Left lobe of liver (tissue), 2 donors: ENCODE data around the gene TTC22. TPM values are rescaled to one million over a fixed set of nuclear protein-coding genes. Genes with fewer than 3 reads are reported as not detected.
"Not testable (repeated sequence)": the region's sequence is repeated elsewhere in the genome, so short reads cannot be mapped to it uniquely, and the experiment has no call there.

ENCODE experiments used
- ATAC-seq: fragments of 200-7000 bp; cut with Tn5 transposase; one replicate; pipeline ENCODE4 v1.9.1; 2020; ENCODE audit warnings: mild to moderate bottlenecking, moderate library complexity
- DNase-seq: peaks from one replicate; pipeline ENCODE4 v3.0.0-alpha.2; 2020; ENCODE audit warnings: low spot score
- total RNA-seq: library from RNA; stranded (reverse); gene quantifications from one replicate; pipeline ENCODE4 v1.2.1, GENCODE V29; 2021
- donor health status: DM: no; HTN: no; CAD: no; lungs with moderate emphysema.
- donor health status: DM: no; HTN: yes; CAD: no.

TTC22 gene
- total RNA-seq, 1 donor from 2014 or later: 4.4 TPM

DNA sequence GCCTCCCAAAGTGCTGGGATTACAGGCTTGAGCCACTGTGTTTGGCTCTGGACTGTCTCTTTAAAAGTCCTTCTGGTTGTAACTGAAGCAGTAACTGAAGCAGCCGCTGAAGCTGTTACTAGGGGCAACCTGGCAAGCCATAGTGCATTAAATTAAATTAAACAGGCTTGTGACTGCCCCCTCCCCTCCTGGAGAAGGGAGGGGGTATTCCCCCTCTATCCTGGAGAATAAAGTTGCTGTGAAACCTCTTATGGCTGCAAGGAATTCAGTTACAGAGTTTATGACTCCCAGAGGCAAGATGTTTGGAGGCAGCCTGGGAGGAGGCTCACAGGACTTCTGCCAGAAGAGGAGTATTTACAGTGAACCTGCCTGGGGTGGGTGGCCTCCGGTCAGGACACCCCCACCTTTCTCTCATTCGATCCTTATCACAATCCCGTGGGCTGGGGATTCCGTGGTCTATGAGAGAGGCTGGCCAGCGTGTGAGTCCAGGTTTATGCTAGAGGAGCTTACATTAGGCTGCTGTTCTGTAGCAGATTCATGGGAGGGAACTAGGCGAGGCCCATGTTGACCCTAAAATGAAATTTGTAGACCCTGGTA lies 8.3 kb downstream of the TTC22 start:
- ATAC-seq (no peak), DNase-seq (no peak)

DNA sequence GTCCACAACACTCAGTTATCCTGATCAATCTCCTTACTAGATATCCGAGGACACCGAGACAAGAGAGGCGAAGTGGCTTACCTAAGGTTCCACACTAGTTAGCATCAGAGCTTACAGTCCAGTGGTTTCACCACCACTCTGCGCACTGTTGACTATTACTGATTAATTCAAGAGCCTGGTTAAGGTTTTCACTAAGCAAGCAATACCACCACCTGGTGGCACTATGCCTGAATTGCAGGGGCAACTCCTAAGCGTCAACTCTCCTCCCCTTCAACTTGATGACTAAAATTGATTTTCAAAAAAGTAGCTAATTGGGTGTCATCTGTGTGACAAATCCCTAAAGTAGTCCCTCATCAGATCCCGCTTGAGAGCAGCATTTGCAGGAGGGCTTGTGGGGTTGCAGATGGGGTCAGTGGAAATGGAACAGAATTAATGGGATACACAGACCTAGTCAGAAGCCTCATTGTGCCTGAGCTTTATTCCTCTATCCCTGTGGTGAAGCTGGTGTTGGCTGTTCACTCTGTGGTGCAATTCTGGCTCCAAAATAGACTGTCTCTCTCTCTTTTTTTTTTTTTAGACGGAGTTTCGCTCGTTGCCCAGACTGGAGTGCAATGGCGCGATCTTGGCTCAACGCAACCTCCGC lies 9.1 kb downstream of the TTC22 start:
- peak; percentile 32 for ATAC-seq
- no peak for DNase-seq

DNA sequence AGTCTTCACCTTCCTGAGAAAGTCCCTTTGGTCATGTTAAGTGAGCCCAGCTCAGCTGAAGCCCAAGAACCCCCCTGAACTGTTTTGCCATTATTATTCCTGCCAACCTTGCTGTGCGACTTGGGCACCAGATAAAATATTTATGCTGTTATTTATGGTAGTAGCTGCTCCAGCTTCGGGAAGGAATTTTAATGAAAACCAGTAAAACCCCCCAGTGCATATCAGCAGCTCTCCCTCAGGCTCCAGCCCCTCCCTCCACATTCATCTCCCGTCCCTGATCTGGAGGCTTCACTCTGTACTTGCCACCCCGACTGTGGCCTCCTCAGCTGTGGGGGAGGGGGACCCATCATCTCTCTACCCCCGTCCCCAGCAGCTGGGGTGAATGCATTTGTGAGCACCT lies 12.7 kb downstream of the TTC22 start:
- DNase-seq (no peak), ATAC-seq (no peak)

DNA sequence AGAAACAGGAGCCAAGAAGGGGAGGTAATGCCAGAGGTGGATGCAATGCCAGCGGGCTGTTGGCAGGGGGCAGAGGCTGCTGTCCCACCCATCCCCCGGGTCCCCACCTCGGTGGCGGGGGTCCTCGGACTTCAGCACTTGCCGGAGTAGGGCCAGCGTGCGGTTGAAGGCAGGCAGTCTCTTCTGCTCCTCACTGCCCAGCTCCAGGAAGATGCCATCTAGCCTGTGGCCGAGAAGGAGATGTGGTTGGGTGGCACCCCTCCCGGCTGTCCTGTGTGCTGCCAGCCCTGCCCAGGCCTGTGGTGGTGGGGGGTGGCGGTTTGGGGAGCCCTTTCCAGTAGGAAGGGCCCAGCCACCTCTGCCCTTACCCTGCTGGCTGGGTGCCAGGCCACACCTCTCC lies 13.5 kb downstream of the TTC22 start:
- DNase-seq: no peak
- ATAC-seq: no peak

DNA sequence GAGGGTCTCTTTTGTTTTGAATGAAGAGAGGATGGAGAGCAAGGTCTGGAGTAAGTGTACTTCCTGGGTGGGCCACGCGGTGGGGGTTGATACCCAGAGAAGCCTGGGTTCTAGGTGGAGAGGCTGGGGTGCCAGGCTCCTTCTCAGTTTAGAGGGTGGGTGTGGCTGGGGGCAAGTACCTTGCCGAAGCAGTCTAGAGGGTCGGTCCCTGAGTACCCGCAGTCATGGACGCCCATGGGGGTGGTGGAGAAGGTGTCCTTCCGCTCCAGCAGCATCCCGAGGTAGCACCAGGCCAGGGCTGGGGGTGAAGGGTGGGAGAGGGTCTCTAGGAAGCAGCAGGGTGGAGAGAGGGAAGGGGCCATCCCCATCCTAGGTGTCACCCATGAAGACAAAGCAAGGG lies 14.3 kb downstream of the TTC22 start:
- no peak for DNase-seq

DNA sequence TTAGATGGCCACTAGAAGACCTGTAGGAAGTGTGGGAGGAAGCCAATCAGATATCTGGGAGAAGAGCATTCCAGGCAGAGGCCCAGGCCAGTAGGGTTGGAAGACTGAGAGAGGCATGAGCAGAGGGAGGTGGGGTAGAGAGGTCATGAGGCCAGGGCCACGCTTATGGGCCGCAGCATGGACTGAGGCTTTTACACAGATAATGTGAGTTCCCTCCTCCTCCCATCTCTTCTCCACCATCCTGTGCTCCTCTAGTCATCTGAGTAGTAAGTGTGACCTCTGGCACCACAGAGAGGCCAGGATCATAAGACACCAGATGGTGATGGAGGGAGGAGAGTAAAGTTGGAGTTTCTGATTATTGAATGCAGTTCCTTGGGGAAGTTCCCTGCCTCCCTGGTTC lies 17.1 kb downstream of the TTC22 start:
- ATAC-seq: no peak
- no peak for DNase-seq

More for the DNA sequence above, 14.3 kb downstream of the TTC22 start:
- no peak for ATAC-seq

DNA sequence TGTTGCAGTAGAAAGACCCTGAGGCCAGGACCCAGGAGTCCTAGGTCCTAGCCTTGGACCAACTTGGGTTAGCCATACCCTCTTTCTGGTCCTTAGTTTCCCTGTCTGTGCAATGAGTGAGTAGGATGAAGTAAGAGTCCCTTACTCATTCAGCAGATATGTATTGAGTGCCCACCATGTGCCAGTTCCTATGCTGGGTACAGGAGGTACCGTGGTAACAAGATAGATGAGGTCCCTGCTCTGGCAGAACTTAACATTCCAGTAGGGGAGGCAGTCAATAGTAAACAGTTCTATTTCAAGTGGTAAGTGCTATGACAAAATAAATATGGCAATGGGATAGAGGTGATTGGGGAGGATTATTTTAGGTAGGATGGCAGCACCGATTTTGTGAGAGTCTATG lies 18.5 kb downstream of the TTC22 start:
- ATAC-seq: no peak

DNA sequence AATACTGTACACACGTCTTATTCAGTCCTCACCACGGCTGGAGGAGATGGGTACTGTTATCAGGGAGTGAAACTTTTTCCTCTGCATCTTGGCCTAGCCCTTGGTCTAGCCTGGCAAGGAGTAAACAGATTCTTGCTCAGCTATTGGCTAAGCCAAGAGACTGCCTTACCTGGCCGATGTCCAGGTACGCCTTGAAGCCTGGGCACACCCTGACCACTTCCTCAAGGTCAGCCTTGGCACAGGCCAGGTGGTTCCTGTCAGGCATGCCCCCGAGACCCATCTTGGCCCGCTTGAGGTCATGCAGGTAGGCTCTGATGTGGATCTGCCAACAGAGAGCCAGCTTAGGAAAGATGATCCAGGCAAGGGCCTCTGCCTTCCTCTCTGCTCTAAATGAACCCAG lies 19.0 kb downstream of the TTC22 start:
- ATAC-seq: no peak
- no peak for DNase-seq

More for the DNA sequence above, 18.5 kb downstream of the TTC22 start:
- DNase-seq: no peak

DNA sequence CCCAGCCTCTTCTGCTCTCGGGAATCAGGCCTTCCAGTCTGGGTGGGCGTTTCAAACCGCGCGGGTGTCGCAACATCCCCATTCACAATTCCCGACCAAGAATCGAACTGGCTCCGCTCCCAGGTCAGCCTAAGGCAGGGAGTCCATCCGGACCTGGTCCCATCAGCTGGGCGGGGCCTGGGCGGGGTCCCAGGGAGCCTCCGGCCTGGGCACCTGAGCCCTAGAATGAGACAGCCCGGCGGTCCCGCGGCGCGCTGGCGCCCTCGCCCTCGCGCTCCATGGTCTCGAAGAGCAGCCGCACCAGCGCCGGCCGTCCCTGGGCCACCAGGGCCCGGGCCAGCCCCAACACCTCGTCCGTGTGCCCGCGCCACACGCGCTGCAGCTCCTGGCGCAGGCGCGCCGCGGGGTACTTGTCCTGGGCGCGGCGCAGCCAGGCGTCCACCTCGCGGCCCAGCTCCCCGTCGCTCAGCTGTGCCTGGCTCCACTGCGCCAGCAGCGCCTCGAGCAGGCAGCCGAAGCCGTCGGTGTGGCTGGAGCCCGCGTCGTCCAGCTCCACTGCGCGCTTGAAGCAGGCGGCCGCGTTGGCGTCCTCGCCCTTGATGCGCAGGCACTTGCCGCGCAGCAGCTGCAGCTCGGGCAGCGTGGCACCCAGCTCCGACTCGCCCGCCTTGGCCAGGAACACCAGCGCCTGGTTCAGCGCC lies 19.9 kb downstream of the TTC22 start:
- ATAC-seq (peak; percentile 74), DNase-seq (peak; percentile 65)

DNA sequence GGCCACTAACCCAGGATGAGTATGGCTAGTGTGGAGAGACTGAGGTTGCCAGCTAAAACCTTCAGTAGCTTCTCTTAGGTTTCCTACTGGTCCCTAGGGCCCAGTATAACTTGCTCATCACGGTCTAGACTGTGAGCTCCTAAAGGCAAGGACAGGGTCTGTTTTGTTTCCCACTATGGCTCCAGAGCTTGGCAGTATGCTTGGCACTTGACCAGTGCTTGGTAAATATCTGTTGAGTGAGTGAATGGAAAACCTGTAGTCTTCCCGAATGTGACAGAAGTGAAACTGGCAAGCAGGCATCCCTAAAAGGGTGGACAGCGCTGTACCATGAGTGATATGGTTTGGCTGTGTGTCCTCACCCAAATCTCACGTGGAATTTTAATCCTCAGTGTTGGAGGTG lies 23.7 kb downstream of the TTC22 start:
- ATAC-seq (no peak), DNase-seq (no peak)

DNA sequence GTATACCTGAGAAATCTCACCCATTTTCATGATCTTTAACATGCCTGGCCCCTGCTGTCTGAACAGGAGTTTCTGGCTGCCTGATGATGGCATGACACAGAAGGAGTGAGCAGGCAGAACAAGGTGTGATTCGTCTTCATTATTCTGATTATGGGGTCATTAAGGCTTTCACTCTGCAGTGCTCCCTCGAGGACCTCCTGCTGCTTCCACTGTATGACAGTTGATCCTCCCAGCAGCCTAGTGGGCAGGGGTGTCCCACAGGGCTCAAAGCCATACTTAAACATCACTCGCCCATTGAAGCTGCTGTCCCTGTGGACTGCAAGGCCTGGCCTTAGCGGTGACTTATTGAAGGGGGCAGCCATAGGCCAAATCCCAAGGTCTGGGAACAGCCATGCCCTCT lies 24.1 kb downstream of the TTC22 start:
- DNase-seq (no peak), ATAC-seq (no peak)

DNA sequence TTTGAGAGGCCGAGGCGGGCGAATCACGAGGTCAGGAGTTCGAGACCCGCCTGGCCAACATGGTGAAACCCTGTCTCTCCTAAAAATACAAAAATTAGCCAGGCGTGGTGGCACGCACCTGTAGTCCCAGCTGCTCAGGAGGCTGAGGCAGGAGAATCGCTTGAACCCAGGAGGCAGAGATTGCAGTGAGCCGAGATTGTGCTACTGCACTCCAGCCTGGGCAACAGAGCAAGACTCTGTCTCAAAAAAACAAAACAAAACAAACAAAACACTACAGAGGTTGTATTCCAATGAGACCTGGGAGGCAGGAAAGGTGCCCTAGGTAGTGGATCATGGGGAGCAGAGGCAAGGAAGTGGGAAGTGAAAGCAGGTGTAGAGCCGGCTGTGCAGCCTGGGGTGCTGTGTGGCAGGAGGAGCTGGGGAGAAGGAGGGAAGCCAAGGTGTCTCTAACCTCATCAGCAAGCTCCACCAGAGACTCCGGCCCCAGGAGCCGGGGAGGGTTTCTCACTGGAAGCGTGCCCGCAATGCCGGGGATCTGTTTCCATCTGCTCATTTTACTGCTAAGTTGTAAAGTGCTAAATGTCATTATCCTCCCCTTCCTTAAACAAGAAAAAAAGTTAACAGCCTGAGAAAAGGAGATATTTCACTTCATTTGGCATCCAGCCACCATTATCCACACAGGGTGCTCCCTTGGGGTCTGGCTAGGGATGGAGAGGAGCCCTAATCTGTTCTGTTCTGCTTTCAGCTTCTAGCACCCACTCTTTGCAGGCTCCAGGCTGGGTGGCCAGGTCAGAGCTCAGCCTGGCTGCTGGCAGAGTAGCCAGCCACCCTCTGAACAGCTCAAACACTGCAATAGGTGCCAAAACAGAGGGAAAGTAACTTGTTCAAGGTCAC lies 25.0 kb downstream of the TTC22 start:
- not testable (repeated sequence) for DNase-seq
- ATAC-seq: peak; percentile 88

DNA sequence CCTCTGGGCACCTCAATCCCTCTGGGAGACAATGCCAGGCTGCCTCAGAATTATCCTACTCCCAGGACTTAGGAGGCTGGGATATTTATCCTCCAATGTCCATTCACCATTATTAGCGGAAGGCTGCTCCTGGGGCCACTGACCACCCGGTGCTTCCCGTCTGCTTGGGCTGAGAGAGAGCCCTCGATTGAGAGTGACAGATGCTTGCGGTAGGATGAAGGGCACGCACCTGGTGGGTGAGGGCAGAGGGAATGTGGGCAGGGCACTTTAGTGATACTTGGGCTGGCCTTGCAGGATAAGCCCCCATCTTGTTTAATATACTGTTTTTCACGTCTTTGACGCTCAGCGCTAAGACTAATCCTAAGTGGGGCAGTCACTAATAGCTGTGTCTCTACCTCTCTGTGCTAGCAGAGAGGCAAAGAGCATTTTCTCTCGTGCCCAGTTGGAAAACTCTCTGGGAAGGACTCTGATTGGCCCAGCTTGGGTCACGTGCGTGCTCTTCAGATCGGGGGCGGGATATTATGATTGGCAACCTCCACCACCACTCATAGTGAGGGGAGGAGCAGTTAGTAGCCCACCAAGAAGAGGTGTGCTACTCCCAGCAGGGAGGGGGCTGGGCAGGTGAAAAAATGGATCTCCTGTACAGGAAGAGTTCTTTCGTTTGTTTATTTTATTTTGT lies 26.2 kb downstream of the TTC22 start:
- ATAC-seq (no peak), DNase-seq (no peak)

DNA sequence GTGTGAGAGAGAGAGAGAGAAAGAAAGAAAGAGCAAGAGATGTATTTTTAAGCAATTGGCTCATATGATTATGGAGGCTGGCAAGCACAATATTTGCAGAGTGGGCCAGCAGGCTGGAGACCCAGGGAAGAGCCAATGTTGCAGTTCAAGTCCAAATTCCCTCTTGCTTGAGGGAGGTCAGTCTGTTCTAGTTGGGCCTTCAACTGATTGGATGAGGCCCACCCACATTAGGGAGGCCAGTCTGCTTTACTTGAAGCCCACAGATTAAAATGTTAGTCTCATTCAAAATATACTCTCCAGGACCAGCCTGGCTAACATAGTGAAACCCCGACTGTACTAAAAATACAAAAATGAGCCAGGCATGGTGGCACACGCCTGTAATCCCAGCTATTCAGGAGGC lies 28.2 kb downstream of the TTC22 start:
- ATAC-seq: no peak

DNA sequence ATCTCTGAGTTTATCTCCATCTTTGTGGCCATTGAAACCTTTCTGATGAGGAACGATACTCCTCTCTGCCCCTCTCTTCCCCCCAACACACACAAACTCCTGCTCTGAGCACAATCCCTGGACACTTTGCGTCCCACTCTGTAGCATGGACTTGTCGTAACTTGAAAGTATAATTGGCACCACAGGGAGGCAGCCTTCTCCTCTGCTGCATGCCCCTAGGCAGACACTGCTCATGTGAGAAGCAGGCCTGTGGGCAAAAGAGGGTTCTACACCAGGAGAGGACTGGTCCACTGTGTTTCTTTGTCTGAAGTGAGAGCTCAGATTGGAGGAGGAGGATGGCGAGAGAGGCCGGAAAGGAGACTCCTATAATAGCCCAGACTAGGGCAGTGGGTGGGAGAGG lies 33.0 kb downstream of the TTC22 start:
- DNase-seq: no peak
- no peak for ATAC-seq

More for the DNA sequence above, 28.2 kb downstream of the TTC22 start:
- DNase-seq: no peak

DNA sequence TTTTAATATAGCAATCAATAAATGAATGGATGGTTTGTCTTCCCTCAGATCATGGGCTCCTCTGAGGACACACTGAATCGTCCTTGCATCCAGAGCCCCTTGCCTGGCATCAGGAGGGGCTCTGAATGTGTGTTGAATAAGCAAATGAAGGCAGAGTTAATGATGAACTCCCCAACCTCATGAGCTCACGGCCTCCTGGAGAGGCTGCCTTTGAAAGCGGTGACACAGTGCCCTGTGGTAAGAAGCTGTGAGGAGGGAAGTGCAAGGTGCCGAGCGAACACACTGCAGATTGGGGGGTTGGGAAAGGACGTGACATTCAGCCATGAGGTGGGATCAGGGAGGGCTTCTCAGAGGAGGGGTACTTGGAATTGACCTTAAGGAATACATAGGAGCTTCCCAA lies 33.6 kb downstream of the TTC22 start:
- ATAC-seq: no peak
- DNase-seq: no peak

DNA sequence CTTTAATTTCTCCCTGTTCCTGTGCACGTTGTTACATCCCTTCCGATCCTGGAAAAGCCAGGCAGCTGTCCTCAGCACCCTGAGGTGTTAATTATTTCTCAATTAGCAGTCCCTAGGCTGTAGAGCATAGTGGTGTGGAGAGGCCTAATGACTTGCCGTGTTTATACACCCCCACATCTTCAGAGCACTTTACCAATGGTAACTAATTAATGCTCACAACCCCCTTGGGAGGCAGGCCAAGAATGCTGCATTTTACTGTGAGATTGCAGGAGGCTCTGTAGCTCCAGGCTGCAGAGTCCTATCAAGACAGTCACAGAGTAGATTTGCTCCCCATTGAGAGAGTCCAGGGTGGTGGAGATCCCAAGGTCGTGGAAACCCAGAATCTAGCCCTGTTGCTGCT lies 34.4 kb downstream of the TTC22 start:
- DNase-seq (no peak), ATAC-seq (no peak)

DNA sequence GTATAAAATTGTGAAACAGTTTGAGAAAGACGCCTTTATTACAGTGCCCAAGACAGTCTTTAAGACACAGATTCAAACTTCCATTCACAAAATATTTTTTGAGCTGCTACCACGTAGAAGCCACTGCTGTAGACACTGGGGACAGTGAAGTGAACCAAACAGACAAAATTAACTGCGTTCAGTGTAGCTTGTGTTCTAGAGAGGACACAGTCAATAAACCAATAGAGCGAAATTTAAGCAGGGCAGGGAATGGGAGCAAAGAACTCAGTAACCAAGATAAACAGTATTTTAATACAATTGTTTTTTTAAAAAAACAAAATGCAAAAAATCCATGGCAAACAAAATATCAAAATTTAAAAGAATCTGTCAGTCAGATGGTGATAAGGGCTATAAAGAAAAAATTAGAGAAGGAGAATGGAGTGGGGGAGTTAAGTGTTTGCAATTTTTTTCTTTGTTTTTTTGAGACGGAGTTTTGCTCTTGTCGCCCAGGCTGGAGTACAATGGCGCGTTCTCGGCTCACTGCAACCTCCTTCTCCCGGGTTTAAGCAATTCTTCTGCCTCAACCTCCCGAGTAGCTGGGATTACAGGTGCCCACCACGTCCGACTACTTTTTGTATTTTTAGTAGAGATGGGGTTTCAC lies 36.1 kb downstream of the TTC22 start:
- ATAC-seq: peak; percentile 26

DNA sequence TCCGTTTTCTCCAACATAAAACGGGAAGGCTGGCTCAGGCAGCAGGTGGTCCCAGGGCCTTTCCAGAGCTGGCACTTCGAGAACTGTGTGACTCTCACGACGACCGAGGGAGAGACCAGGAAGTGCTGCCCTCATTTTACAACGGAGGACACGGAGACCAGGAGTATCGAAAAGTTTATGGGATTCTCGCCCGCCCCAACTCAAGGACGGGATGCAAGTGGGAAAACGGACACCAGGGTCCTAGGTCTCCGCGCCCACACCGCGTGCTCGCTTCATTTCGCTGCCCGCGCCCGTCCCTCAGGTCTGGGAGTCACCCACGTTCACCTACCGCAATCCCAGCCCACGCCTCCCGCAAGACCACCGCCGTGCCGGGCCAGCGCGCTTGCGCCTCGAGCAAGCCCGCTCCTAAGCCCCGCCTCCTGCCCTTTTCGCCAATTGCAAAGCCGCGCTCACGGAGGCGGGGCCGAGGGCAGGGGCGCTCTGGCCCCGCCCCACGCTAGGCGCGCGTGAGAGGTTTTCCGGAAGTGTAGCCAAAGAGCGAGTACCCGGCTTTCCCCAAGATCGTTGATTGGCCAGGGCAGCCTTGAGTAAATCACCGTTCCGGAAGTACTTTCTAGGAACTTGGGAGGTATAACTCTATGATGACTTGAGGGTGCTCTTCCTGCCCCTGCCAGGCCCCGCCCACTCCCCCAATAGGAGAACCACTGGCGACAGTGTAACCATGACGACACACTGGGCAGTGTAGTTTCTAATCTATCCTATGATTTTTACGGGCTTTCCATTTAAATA lies 36.8 kb downstream of the TTC22 start, which contains the start of gene PARS2:
Gene PARS2, minus strand, starts transcription at position 391 of the 789 bp plus-strand sequence. CDS start 5,362 bp downstream, outside the sequence.
- ATAC-seq (peak; percentile 96), DNase-seq (peak; percentile 97)

More for the DNA sequence above, 36.1 kb downstream of the TTC22 start:
- no peak for DNase-seq
